Endothelial cell of umbilical vein (primary cell): ENCODE results near the gene RALB. TPM values are rescaled to one million over a fixed set of nuclear protein-coding genes. Genes with fewer than 3 reads are reported as not detected.

Experiments
- BruUV-seq: library from RNA; stranded (reverse); fragments of 400-500 nt; replicated peaks from 2 replicates; lab custom pipeline; 2021; lab: Mats Ljungman, UMichigan
- CTCF ChIA-PET: fragments of 300-600, 350-600 bp; sonication (Branson Sonifier 250); formaldehyde crosslinking; loops from one replicate; lab custom pipeline; 2021; ENCODE audit warnings: antibody characterized with exemption, inconsistent platforms; lab: Charles Lee
- POLR2A ChIA-PET: fragments of 300-600, 350-600 bp; sonication (Branson Sonifier 250); formaldehyde crosslinking; loops from one replicate; lab custom pipeline; 2021; ENCODE audit warnings: antibody characterized with exemption, inconsistent platforms; lab: Charles Lee
- DNase-seq: peaks from one replicate; pipeline ENCODE4 v3.0.0-alpha.2; 2011; ENCODE audit warnings: low read depth, low spot score
- FAIRE-seq: peaks from 2 replicates; lab custom pipeline; 2011; peaks lifted over from hg19 to GRCh38; lab: Jason Lieb, UNC
- H2AFZ ChIP-seq: 2 replicates; pipeline ENCODE4 v1.6.0; 2012; ENCODE audit warnings: low read depth, low read length, control low read depth, inconsistent platforms
- H3K27ac ChIP-seq: 2 replicates; pipeline ENCODE4 v1.5.1; 2011; ENCODE audit warnings: low read depth, mild to moderate bottlenecking, control low read depth, low read length, moderate library complexity; ENCODE audit not compliant: insufficient read depth
- H3K27me3 ChIP-seq, 2 experiments: 2 replicates each; pipeline versions ENCODE4 v1.6.0 to v1.6.1; 2011; ENCODE audit warnings: low read length in 2 of 2, mixed read lengths in 1 of 2; ENCODE audit not compliant: control insufficient read depth in 2 of 2, insufficient read depth in 2 of 2
- H3K36me3 ChIP-seq, 2 experiments: 2 replicates in 1 of 2; 3 replicates in 1 of 2; pipeline ENCODE4 v1.5.1; 2011; ENCODE audit warnings: low read length in 2 of 2, mild to moderate bottlenecking in 1 of 2, moderate library complexity in 1 of 2; ENCODE audit not compliant: control insufficient read depth in 2 of 2, insufficient read depth in 2 of 2; ENCODE audit errors: extremely low read depth in 1 of 2
- H3K4me1 ChIP-seq: 3 replicates; pipeline ENCODE4 v1.5.1; 2011; ENCODE audit warnings: mild to moderate bottlenecking, low read length; ENCODE audit not compliant: control insufficient read depth, insufficient read depth; ENCODE audit errors: extremely low read depth
- H3K4me2 ChIP-seq: 2 replicates; pipeline ENCODE4 v1.6.1; 2011; ENCODE audit warnings: low read length, control low read depth, mixed read lengths; ENCODE audit not compliant: insufficient read depth
- H3K4me3 ChIP-seq, 3 experiments: fragments of 200-600 bp in 1 of 3; sonication (generic), shearing (Covaris generic) in 1 of 3; replicated peaks in 1 of 3; 2 replicates each; pipeline ENCODE4 v1.5.1; 2011 to 2016; ENCODE audit warnings: control low read depth in 3 of 3, low read length in 3 of 3, mild to moderate bottlenecking in 2 of 3, inconsistent platforms in 1 of 3, low read depth in 1 of 3, moderate library complexity in 1 of 3; ENCODE audit not compliant: insufficient read depth in 1 of 3
- H3K79me2 ChIP-seq: 2 replicates; pipeline ENCODE4 v1.6.0; 2012; ENCODE audit warnings: low read length, inconsistent platforms; ENCODE audit not compliant: control insufficient read depth, insufficient read depth
- H3K9ac ChIP-seq: replicated peaks from 2 replicates; pipeline ENCODE3; 2011; ENCODE audit warnings: low read length, control low read depth; ENCODE audit not compliant: insufficient read depth; ENCODE audit errors: extremely low read depth
- H3K9me1 ChIP-seq: replicated peaks from 3 replicates; pipeline ENCODE4 v1.6.0; 2011; ENCODE audit warnings: mild to moderate bottlenecking, low read length; ENCODE audit not compliant: control insufficient read depth, insufficient read depth; ENCODE audit errors: extremely low read depth
- H3K9me3 ChIP-seq: replicated peaks from 2 replicates; pipeline ENCODE4 v1.5.1; 2012; ENCODE audit warnings: low read length, inconsistent platforms; ENCODE audit not compliant: control insufficient read depth, insufficient read depth
- H4K20me1 ChIP-seq: replicated peaks from 2 replicates; pipeline ENCODE3; 2011; ENCODE audit warnings: mild to moderate bottlenecking, low read length; ENCODE audit not compliant: control insufficient read depth, insufficient read depth; ENCODE audit errors: extremely low read depth
- CTCF ChIP-seq, 2 donors: IDR thresholded peaks; 1 replicate in 1 of 2; 2 replicates in 1 of 2; pipeline ENCODE4 v1.5.1; 2011; ENCODE audit warnings: low read length in 2 of 2, mild to moderate bottlenecking in 2 of 2, moderate library complexity in 2 of 2, control low read depth in 1 of 2, inconsistent platforms in 1 of 2, low read depth in 1 of 2; ENCODE audit not compliant: insufficient read depth in 1 of 2; ENCODE audit errors: extremely low read depth in 1 of 2
- EZH2 ChIP-seq: IDR thresholded peaks from 2 replicates; pipeline ENCODE4 v1.6.1; 2012; ENCODE audit warnings: borderline replicate concordance, low read depth, mild to moderate bottlenecking, moderate library complexity, low read length, inconsistent platforms; ENCODE audit not compliant: severe bottlenecking
- FOS ChIP-seq: IDR thresholded peaks from 2 replicates; pipeline ENCODE4 v1.6.1; 2011; ENCODE audit warnings: mild to moderate bottlenecking, low read length, moderate library complexity, borderline replicate concordance; ENCODE audit not compliant: insufficient read depth
- GATA2 ChIP-seq: IDR thresholded peaks from 2 replicates; pipeline ENCODE4 v1.7.0; 2011; ENCODE audit warnings: low read depth, mild to moderate bottlenecking, moderate library complexity, mixed read lengths, low read length; ENCODE audit not compliant: insufficient read length, insufficient read depth
- JUN ChIP-seq: IDR thresholded peaks from 2 replicates; pipeline ENCODE4 v1.6.1; 2011; ENCODE audit warnings: borderline replicate concordance, low read depth; ENCODE audit not compliant: insufficient read length, insufficient read depth
- MYC ChIP-seq: IDR thresholded peaks from one replicate; pipeline ENCODE4 v1.6.1; 2011; ENCODE audit warnings: mild to moderate bottlenecking, low read depth, low read length
- POLR2A ChIP-seq: IDR thresholded peaks from 2 replicates; pipeline ENCODE4 v1.6.1; 2012; ENCODE audit warnings: low read depth, mild to moderate bottlenecking, control low read depth, low read length
- dilution Hi-C: fragments of 300-500 bp; cut with MboI; formaldehyde crosslinking; loops from one replicate; pipeline ENCODE4 v1.15.0; 2019; ENCODE audit warnings: low sequenced_read_pairs; ENCODE audit not compliant: extremely low pct_ligation_motif_present
- intact Hi-C: fragments of 100-400 bp; cut with micrococcal nuclease; formaldehyde crosslinking; loops from one replicate; pipeline ENCODE4 v1.10.0; 2022
- polyA plus RNA-seq, 4 experiments: library from polyadenylated mRNA; depleted of rRNA in 3 of 4; stranded (reverse) in 3 of 4; unstranded in 1 of 4; fragments of >200 nt; gene quantifications; 2 replicates each; pipeline versions ENCODE4 v1.2.1 to v1.2.3, GENCODE V29; 2011 to 2012; ENCODE audit warnings: missing spikeins in 1 of 4
- total RNA-seq: library from RNA; stranded (reverse); gene quantifications from 2 replicates; pipeline ENCODE4 v1.2.3, GENCODE V29; 2021

Gene RALB
- total and polyA plus RNA-seq, 2 donors (not counting 3 experiments of a cell fraction or from before 2014, with no cell fraction given) = 105 to 115 TPM

DNA sequence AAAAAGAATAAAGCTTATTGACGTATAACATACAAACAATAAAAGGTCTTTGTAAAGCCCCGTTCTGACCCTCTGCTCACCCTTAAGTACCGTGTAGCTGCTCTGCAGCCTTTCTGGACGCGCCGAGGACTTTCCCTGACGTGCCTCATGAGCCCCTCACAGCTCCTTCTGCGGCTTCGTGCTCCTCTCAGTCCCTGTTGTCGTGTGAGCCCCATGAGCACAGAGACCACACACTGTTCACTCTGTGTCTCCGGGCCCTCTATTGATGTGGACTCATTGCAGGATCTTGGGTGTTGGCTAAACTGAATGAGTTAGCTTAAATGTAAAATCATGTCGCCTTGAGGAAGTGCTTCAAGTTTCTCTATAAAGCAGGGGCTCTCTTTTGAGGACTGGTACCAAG, 49.6 kb downstream of the RALB start:
- no peaks in the 10 kb centered on the region for H3K27me3 ChIP-seq
- DNase-seq (no peak), FAIRE-seq (no peak)
- no peaks in the 10 kb centered on the region for H3K4me1 ChIP-seq
- no peaks in the 10 kb centered on the region for H3K9me3 ChIP-seq
- no TSS peak for BruUV-seq
- no peak overlapping the region for H3K9ac ChIP-seq
- TF ChIP-seq JUN (no peak), EZH2 (no peak), POLR2A (no peak), GATA2 (no peak), MYC (no peak)
- no peak overlapping the region for H3K4me3 ChIP-seq
- H3K79me2 ChIP-seq = no peaks in the 10 kb centered on the region
- H3K9me1 ChIP-seq = no peaks in the 10 kb centered on the region
- intact Hi-C loops = no loop called here
- no peak overlapping the region for H2AFZ ChIP-seq
- no peak overlapping the region for H3K4me2 ChIP-seq
- dilution Hi-C loops = no loop called here
- H4K20me1 ChIP-seq = no peaks in the 10 kb centered on the region
- ChIA-PET POLR2A (no interaction called here), CTCF (interaction anchor here (0.7 to 3.5 kb wide), 3 partner anchors 11 to 379 kb away, joined by 3 to 10 read pairs (median 4); no protein-coding TSS in a partner anchor)
- H3K36me3 ChIP-seq = peaks cover 6 to 36% of the 10 kb centered on the region in 2 experiments
- no peak overlapping the region for H3K27ac ChIP-seq

DNA sequence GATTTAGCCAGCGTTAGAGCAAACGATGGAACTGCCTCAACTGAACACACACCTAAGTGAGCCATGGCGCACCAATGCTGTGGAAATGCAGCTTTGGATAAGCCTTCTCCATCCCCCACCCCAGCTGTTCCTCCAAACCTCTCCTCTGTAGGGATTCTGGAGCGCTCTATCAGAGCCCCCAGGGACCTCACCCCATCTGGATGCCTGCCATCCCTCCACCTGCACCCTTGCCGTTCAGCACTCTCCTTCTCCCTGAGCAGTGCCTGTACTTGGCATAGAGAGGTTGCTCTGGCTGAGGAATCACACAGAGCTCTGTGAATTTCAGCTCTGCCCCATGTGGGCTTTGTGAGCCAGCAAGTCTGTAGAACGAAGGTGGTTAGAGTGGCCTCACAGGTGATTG, 50.5 kb downstream of the RALB start:
- no peaks in the 10 kb centered on the region for H3K9me3 ChIP-seq
- no peaks in the 10 kb centered on the region for H3K4me1 ChIP-seq
- TF ChIP-seq FOS (no peak), CTCF (IDR thresholded peaks at IDR 0.05; ENCODE audit: extremely low read depth in 1 of 2, insufficient read depth in 1 of 2, low read depth in 1 of 2, low read length in 2 of 2) (no peak), GATA2 (no peak)
- H4K20me1 ChIP-seq = no peaks in the 10 kb centered on the region
- H3K9ac ChIP-seq = no peak overlapping the region
- H3K27me3 ChIP-seq = no peaks in the 10 kb centered on the region
- H3K36me3 ChIP-seq = peaks cover 6 to 33% of the 10 kb centered on the region in 2 experiments
- intact Hi-C loops = no loop called here
- BruUV-seq = no TSS peak
- ChIA-PET CTCF (interaction anchor here (0.7 to 3.5 kb wide), 2 partner anchors 10 kb away, joined by 3 to 10 read pairs; no protein-coding TSS in a partner anchor), POLR2A (no interaction called here)
- dilution Hi-C loops = no loop called here
- H3K4me3 ChIP-seq = no peak overlapping the region
- FAIRE-seq (no peak), DNase-seq (no peak)
- no peaks in the 10 kb centered on the region for H3K9me1 ChIP-seq
- no peak overlapping the region for H2AFZ ChIP-seq
- no peak overlapping the region for H3K27ac ChIP-seq
- H3K79me2 ChIP-seq = no peaks in the 10 kb centered on the region
- H3K4me2 ChIP-seq = no peak overlapping the region
